DOHH2 (cell line): ENCODE data around the gene PHF2.

Experiments used
- EZH2phosphoT487 ChIP-seq: fragments of 200-600 bp; sonication (generic); IDR thresholded peaks from 2 replicates; pipeline ENCODE4 v1.6.1; 2017; ENCODE audit warnings: borderline replicate concordance, mild to moderate bottlenecking, antibody characterized with exemption, low read length, moderate library complexity, mixed read lengths
- TF ChIP-seq, protein P1 (sequence below): fragments of 200-600 bp; sonication (generic); IDR thresholded peaks from one replicate; pipeline ENCODE4 v1.5.1; 2014; ENCODE audit warnings: antibody characterized with exemption, mild to moderate bottlenecking, low read depth, low read length; ENCODE audit not compliant: poor library complexity, severe bottlenecking

DNA sequence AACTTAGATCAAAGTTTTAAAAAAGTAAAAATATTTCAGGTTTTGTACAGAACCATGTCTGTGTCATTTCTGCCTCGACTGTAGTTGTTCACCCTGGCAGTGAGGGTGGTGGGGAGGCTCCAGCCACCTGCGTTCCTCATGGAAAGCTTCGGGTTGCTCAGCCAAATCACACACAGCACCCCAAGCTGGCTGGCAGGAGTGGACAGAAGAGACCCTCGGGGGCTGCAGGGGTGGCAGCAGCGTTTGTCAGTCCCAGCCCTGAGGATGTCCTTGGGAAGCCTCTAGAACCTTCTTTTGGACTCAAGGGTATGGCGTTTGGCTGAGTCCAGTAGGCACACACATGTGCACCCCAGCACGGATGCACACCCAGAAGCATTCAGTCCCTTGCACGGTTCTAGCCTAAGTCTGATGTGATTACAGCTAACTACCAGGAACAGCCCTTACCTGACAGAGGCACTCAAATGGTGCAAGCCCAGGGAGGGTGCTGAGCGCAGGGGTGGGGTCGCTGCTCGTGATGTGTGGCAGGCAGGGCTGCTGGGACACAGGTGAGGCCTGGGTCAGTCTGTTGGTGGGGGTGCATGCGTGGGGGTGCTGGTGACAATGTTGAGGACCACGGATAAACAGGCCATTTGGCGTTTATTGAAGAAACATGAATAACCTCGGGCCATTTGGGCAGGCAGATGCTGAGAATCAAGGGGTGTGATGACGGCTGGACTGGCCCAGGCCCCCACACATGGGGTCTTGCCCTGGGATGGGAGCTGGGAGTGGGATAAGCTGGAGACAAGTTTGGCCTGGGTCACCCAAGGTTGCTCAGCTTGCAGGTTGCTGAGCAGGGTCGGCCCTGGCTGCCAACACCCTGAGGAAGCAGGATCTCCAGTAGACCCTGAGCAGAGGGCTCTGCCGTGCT, 103.4 kb downstream of the PHF2 start:
- TF ChIP-seq, protein P1, sequence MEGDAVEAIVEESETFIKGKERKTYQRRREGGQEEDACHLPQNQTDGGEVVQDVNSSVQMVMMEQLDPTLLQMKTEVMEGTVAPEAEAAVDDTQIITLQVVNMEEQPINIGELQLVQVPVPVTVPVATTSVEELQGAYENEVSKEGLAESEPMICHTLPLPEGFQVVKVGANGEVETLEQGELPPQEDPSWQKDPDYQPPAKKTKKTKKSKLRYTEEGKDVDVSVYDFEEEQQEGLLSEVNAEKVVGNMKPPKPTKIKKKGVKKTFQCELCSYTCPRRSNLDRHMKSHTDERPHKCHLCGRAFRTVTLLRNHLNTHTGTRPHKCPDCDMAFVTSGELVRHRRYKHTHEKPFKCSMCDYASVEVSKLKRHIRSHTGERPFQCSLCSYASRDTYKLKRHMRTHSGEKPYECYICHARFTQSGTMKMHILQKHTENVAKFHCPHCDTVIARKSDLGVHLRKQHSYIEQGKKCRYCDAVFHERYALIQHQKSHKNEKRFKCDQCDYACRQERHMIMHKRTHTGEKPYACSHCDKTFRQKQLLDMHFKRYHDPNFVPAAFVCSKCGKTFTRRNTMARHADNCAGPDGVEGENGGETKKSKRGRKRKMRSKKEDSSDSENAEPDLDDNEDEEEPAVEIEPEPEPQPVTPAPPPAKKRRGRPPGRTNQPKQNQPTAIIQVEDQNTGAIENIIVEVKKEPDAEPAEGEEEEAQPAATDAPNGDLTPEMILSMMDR: no peak
- TF ChIP-seq EZH2phosphoT487: no peak
